ENCODE results near the gene ZNF678.

Gene ZNF678

GRCh38 chr1:227563324-227564201 lies at the start of gene ZNF678:
Gene ZNF678 (plus strand): TSS chr1:227563556. CDS start chr1:227650992, 87,436 bp downstream.
- DNase-seq (ENCODE audit: low spot score), result peak; percentile 100

- DNase-seq (ENCODE audit: low spot score), result no peak
Measured at GRCh38 chr1:227518876-227519275, 44.5 kb upstream of the ZNF678 start.

- DNase-seq (ENCODE audit: low spot score), result no peak
Measured at GRCh38 chr1:227521782-227522181, 41.6 kb upstream of the ZNF678 start.

- DNase-seq (ENCODE audit: low spot score), result no peak
Measured at GRCh38 chr1:227526524-227526923, 36.8 kb upstream of the ZNF678 start.

- no peak for DNase-seq (ENCODE audit: low spot score)
Measured at GRCh38 chr1:227532019-227532619, 31.2 kb upstream of the ZNF678 start.

GRCh38 chr1:227540170-227541098 lies 22.9 kb upstream of the ZNF678 start:
- no peak for DNase-seq (ENCODE audit: low spot score)

- DNase-seq (ENCODE audit: low spot score), result no peak
Measured at GRCh38 chr1:227541129-227541528, 22.2 kb upstream of the ZNF678 start.

GRCh38 chr1:227541796-227542152 lies 21.6 kb upstream of the ZNF678 start:
- DNase-seq (ENCODE audit: low spot score), result no peak

- peak; percentile 89 for DNase-seq (ENCODE audit: low spot score)
Measured at GRCh38 chr1:227542153-227543120, 20.9 kb upstream of the ZNF678 start.

- no peak for DNase-seq (ENCODE audit: low spot score)
Measured at GRCh38 chr1:227543283-227544066, 19.9 kb upstream of the ZNF678 start.

GRCh38 chr1:227544067-227545050 lies 19.0 kb upstream of the ZNF678 start:
- DNase-seq (ENCODE audit: low spot score), result no peak

GRCh38 chr1:227545361-227545760 lies 18.0 kb upstream of the ZNF678 start:
- no peak for DNase-seq (ENCODE audit: low spot score)

- DNase-seq (ENCODE audit: low spot score), result no peak
Measured at GRCh38 chr1:227546059-227546458, 17.3 kb upstream of the ZNF678 start.

GRCh38 chr1:227546598-227547309 lies 16.6 kb upstream of the ZNF678 start:
- DNase-seq (ENCODE audit: low spot score), result no peak

- no peak for DNase-seq (ENCODE audit: low spot score)
Measured at GRCh38 chr1:227547310-227548118, 15.8 kb upstream of the ZNF678 start.

- no peak for DNase-seq (ENCODE audit: low spot score)
Measured at GRCh38 chr1:227548119-227548397, 15.3 kb upstream of the ZNF678 start.

- DNase-seq (ENCODE audit: low spot score), result no peak
Measured at GRCh38 chr1:227548448-227548847, 14.9 kb upstream of the ZNF678 start.

GRCh38 chr1:227549892-227550291 lies 13.5 kb upstream of the ZNF678 start:
- DNase-seq (ENCODE audit: low spot score), result no peak
